ENCODE measurements around the gene SLC39A11. TPM values are rescaled to one million over a fixed set of nuclear protein-coding genes. Genes with fewer than 3 reads are reported as not detected.

SLC39A11 gene
- total and polyA plus RNA-seq, 4 donors: 18.9 to 44.9 (median 28.2) TPM

GRCh38 chr17:72991651-72992050 is 100.8 kb downstream of the SLC39A11 start:
- no peaks in the 10 kb centered on the region for H3K27me3 ChIP-seq (ENCODE audit: control insufficient read depth in 4 of 4, insufficient read depth in 4 of 4, low read length in 3 of 4)
- DNase-seq (ENCODE audit: low spot score): no peak
- no peak overlapping the region for H3K4me3 ChIP-seq (ENCODE audit: low read depth in 1 of 3, low read length in 3 of 3)
- no peaks in the 10 kb centered on the region for H3K36me3 ChIP-seq (ENCODE audit: control insufficient read depth in 4 of 4, insufficient read depth in 3 of 4, low read depth in 1 of 4, low read length in 3 of 4)
- TF ChIP-seq FOXA1 (IDR thresholded peaks at IDR 0.05): no peak
- TF ChIP-seq MAX (IDR thresholded peaks at IDR 0.05): no peak
- no peak for TF ChIP-seq CTCF (IDR thresholded peaks at IDR 0.05; ENCODE audit: low read depth, low read length, missing input control)
- no peak for TF ChIP-seq GABPA (IDR thresholded peaks at IDR 0.05 in 1 of 2, conservative IDR thresholded peaks at IDR 0.05 in 1 of 2)
- no peak for TF ChIP-seq RAD21 (IDR thresholded peaks at IDR 0.05)
- TF ChIP-seq ZBTB33 (IDR thresholded peaks at IDR 0.05): no peak
- no peak for TF ChIP-seq REST (IDR thresholded peaks at IDR 0.05)
- no peak for TF ChIP-seq SP1 (IDR thresholded peaks at IDR 0.05)
- no peak for TF ChIP-seq HNF4A (conservative IDR thresholded peaks at IDR 0.05)
- TF ChIP-seq EGR1 (IDR thresholded peaks at IDR 0.05; ENCODE audit: low read depth in 2 of 2): no peak
- TF ChIP-seq NR2F2 (IDR thresholded peaks at IDR 0.05): no peak
- H3K9ac ChIP-seq (ENCODE audit: low read depth in 1 of 2, low read length in 2 of 2): no peak overlapping the region
- H3K4me1 ChIP-seq (ENCODE audit: control insufficient read depth in 4 of 4, insufficient read depth in 4 of 4, low read length in 3 of 4): no peaks in the 10 kb centered on the region
- 95% methylated on average over 2 of the region's 2 CpGs for WGBS
- H3K27ac ChIP-seq (ENCODE audit: low read depth in 1 of 2, low read length in 2 of 2): no peak overlapping the region
- H3K9me3 ChIP-seq (ENCODE audit: control insufficient read depth in 4 of 4, low read length in 3 of 4): no peaks in the 10 kb centered on the region

- TF ChIP-seq EGR1 (IDR thresholded peaks at IDR 0.05; ENCODE audit: low read depth in 2 of 2): no peak
- TF ChIP-seq RAD21 (IDR thresholded peaks at IDR 0.05): no peak
- no peak for TF ChIP-seq MAX (IDR thresholded peaks at IDR 0.05)
- no peak for TF ChIP-seq CTCF (IDR thresholded peaks at IDR 0.05; ENCODE audit: low read depth, low read length, missing input control)
- TF ChIP-seq ATF3 (IDR thresholded peaks at IDR 0.05): no peak
- TF ChIP-seq HNF4G (IDR thresholded peaks at IDR 0.05): no peak
- TF ChIP-seq RXRA (IDR thresholded peaks at IDR 0.05): no peak
- 89% methylated on average over 6 of the region's 6 CpGs for WGBS
- Histone ChIP-seq H3K27me3 (ENCODE audit: control insufficient read depth in 4 of 4, insufficient read depth in 4 of 4, low read length in 3 of 4) (no peaks in the 10 kb centered on the region), H3K27ac (ENCODE audit: low read depth in 1 of 2, low read length in 2 of 2) (no peak overlapping the region), H3K9me3 (ENCODE audit: control insufficient read depth in 4 of 4, low read length in 3 of 4) (no peaks in the 10 kb centered on the region), H3K36me3 (ENCODE audit: control insufficient read depth in 4 of 4, insufficient read depth in 3 of 4, low read depth in 1 of 4, low read length in 3 of 4) (no peaks in the 10 kb centered on the region), H3K9ac (ENCODE audit: low read depth in 1 of 2, low read length in 2 of 2) (no peak overlapping the region), H3K4me3 (ENCODE audit: low read depth in 1 of 3, low read length in 3 of 3) (no peak overlapping the region), H3K4me1 (ENCODE audit: control insufficient read depth in 4 of 4, insufficient read depth in 4 of 4, low read length in 3 of 4) (peaks cover 3 to 9% (median 5%) of the 10 kb centered on the region in 4 donors)
- no peak for DNase-seq (ENCODE audit: low spot score)
Measured at GRCh38 chr17:72989074-72989610, 103.3 kb downstream of the SLC39A11 start.
